IMR-90 (cell line): Measurements from ENCODE around the gene MAGI1. TPM values are rescaled to one million over a fixed set of nuclear protein-coding genes. Genes with fewer than 3 reads are reported as not detected.

Experiments
- ATAC-seq: fragments of 200-7000 bp; cut with Tn5 transposase; 2 replicates; pipeline ENCODE4 v1.9.1; 2020; ENCODE audit warnings: low read depth, mild to moderate bottlenecking, moderate library complexity
- BruUV-seq: library from RNA; stranded (reverse); fragments of 400-500 nt; replicated peaks from 2 replicates; lab custom pipeline; 2021; lab: Mats Ljungman, UMichigan
- CTCF ChIA-PET: fragments of 300-600 bp; formaldehyde crosslinking; extraction: SDS; loops from one replicate; lab custom pipeline; 2021; ENCODE audit warnings: antibody characterized with exemption; lab: Yijun Ruan, JAX
- POLR2A ChIA-PET: fragments of 300-600 bp; sonication (Branson Sonifier 250); formaldehyde crosslinking; loops from one replicate; lab custom pipeline; 2022; ENCODE audit warnings: antibody characterized with exemption; ENCODE audit not compliant: unreplicated experiment; lab: Charles Lee
- DNase-seq: peaks from one replicate; pipeline ENCODE4 v3.0.0; 2013
- H2AFZ ChIP-seq: replicated peaks from 2 replicates; pipeline ENCODE3; 2013; ENCODE audit warnings: low read length, mild to moderate bottlenecking; ENCODE audit not compliant: poor library complexity
- H2AK5ac ChIP-seq: 2 replicates; pipeline ENCODE4 v1.6.1; 2013; ENCODE audit warnings: low read depth, low read length, inconsistent platforms
- H2AK9ac ChIP-seq: replicated peaks from 2 replicates; pipeline ENCODE3; 2013; ENCODE audit warnings: mild to moderate bottlenecking, low read depth, low read length, moderate library complexity; ENCODE audit not compliant: poor library complexity
- H2BK120ac ChIP-seq: 2 replicates; pipeline ENCODE4 v1.6.1; 2013; ENCODE audit warnings: low read depth, low read length, inconsistent platforms
- H2BK15ac ChIP-seq: 3 replicates; pipeline ENCODE4 v1.6.1; 2013; ENCODE audit warnings: low read depth, low read length, inconsistent platforms
- H2BK20ac ChIP-seq: 2 replicates; pipeline ENCODE4 v1.6.1; 2013; ENCODE audit warnings: low read depth, mild to moderate bottlenecking, inconsistent platforms, low read length, moderate library complexity
- H2BK5ac ChIP-seq: 2 replicates; pipeline ENCODE4 v1.6.1; 2013; ENCODE audit warnings: mild to moderate bottlenecking, low read depth, low read length, inconsistent platforms; ENCODE audit not compliant: poor library complexity, severe bottlenecking
- H3K14ac ChIP-seq: replicated peaks from 2 replicates; pipeline ENCODE4 v1.6.1; 2013; ENCODE audit warnings: low read depth, low read length, inconsistent platforms
- H3K18ac ChIP-seq: 2 replicates; pipeline ENCODE4 v1.6.1; 2013; ENCODE audit warnings: low read depth, low read length, control low read depth
- H3K23ac ChIP-seq: 2 replicates; pipeline ENCODE4 v1.6.1; 2013; ENCODE audit warnings: low read depth, low read length, inconsistent platforms
- H3K27ac ChIP-seq: 2 replicates; pipeline ENCODE4 v1.5.1; 2013; ENCODE audit warnings: mild to moderate bottlenecking, control low read depth, low read length; ENCODE audit not compliant: insufficient read depth
- H3K27me3 ChIP-seq: 2 replicates; pipeline ENCODE4 v1.6.1; 2013; ENCODE audit warnings: low read length; ENCODE audit not compliant: control insufficient read depth, insufficient read depth
- H3K36me3 ChIP-seq: 2 replicates; pipeline ENCODE4 v1.6.1; 2013; ENCODE audit warnings: low read length, mixed read lengths; ENCODE audit not compliant: control insufficient read depth, insufficient read depth
- H3K4ac ChIP-seq: 2 replicates; pipeline ENCODE4 v1.6.1; 2013; ENCODE audit warnings: low read depth, low read length, inconsistent platforms
- H3K4me1 ChIP-seq: 2 replicates; pipeline ENCODE4 v1.6.1; 2013; ENCODE audit warnings: low read length, mixed read lengths; ENCODE audit not compliant: control insufficient read depth, insufficient read depth
- H3K4me2 ChIP-seq: 2 replicates; pipeline ENCODE4 v1.6.1; 2013; ENCODE audit warnings: low read depth, mild to moderate bottlenecking, control low read depth, low read length, moderate library complexity
- H3K4me3 ChIP-seq: 2 replicates; pipeline ENCODE4 v1.5.1; 2013; ENCODE audit warnings: low read depth, mild to moderate bottlenecking, control low read depth, low read length, moderate library complexity; ENCODE audit not compliant: insufficient read depth
- H3K56ac ChIP-seq: 2 replicates; pipeline ENCODE4 v1.6.1; 2013; ENCODE audit warnings: low read length, inconsistent platforms; ENCODE audit not compliant: insufficient read depth; ENCODE audit errors: extremely low read depth
- H3K79me1 ChIP-seq, 2 experiments: 2 replicates each; pipeline ENCODE4 v1.6.1; 2013; ENCODE audit warnings: low read length in 2 of 2, inconsistent platforms in 1 of 2, low read depth in 1 of 2
- H3K9ac ChIP-seq: 2 replicates; pipeline ENCODE4 v1.6.1; 2013; ENCODE audit warnings: low read depth, low read length, control low read depth
- H3K9me1 ChIP-seq: 2 replicates; pipeline ENCODE4 v1.6.1; 2013; ENCODE audit warnings: low read length, inconsistent platforms; ENCODE audit not compliant: insufficient read depth
- H3K9me3 ChIP-seq: 2 replicates; pipeline ENCODE4 v1.6.1; 2013; ENCODE audit warnings: low read length; ENCODE audit not compliant: control insufficient read depth, insufficient read depth
- H4K20me1 ChIP-seq: 2 replicates; pipeline ENCODE4 v1.6.1; 2013; ENCODE audit warnings: low read length, inconsistent platforms; ENCODE audit not compliant: insufficient read depth
- H4K5ac ChIP-seq: 2 replicates; pipeline ENCODE4 v1.6.1; 2013; ENCODE audit warnings: mild to moderate bottlenecking, low read depth, low read length, control low read depth
- H4K8ac ChIP-seq, 2 experiments: 2 replicates each; pipeline ENCODE4 v1.6.1; 2013; ENCODE audit warnings: low read depth in 2 of 2, low read length in 2 of 2, control low read depth in 1 of 2, inconsistent platforms in 1 of 2
- H4K91ac ChIP-seq: 2 replicates; pipeline ENCODE4 v1.6.1; 2013; ENCODE audit warnings: low read depth, low read length, inconsistent platforms; ENCODE audit not compliant: insufficient read depth
- BHLHE40 ChIP-seq: fragments of 150-350 bp; IDR thresholded peaks from 2 replicates; pipeline ENCODE4 v1.6.1; 2016; ENCODE audit warnings: mild to moderate bottlenecking, low read depth, low read length
- CEBPB ChIP-seq: IDR thresholded peaks from 2 replicates; pipeline ENCODE4 v1.6.1; 2012; ENCODE audit warnings: low read depth, low read length, improper control_type of control experiment
- CTCF ChIP-seq: conservative IDR thresholded peaks from 2 replicates; pipeline ENCODE4 v1.5.1; 2012; ENCODE audit warnings: mild to moderate bottlenecking, low read depth, low read length, improper control_type of control experiment
- ELK1 ChIP-seq: fragments of 150-350 bp; IDR thresholded peaks from 2 replicates; pipeline ENCODE4 v1.6.1; 2016; ENCODE audit warnings: low read depth, mild to moderate bottlenecking, low read length, moderate library complexity, borderline replicate concordance
- FOS ChIP-seq: fragments of 150-350 bp; IDR thresholded peaks from 2 replicates; pipeline ENCODE4 v1.6.1; 2016; ENCODE audit warnings: low read depth, low read length
- MAFK ChIP-seq: IDR thresholded peaks from 2 replicates; pipeline ENCODE4 v1.6.1; 2012; ENCODE audit warnings: low read depth, low read length, improper control_type of control experiment
- MAZ ChIP-seq: IDR thresholded peaks from 2 replicates; pipeline ENCODE4 v1.6.1; 2012; ENCODE audit warnings: low read depth, mild to moderate bottlenecking, low read length, improper control_type of control experiment, moderate library complexity, borderline replicate concordance
- MXI1 ChIP-seq: IDR thresholded peaks from 2 replicates; pipeline ENCODE4 v1.6.1; 2012; ENCODE audit warnings: low read depth, mild to moderate bottlenecking, low read length, moderate library complexity, borderline replicate concordance
- NFE2L2 ChIP-seq: fragments of 150-350 bp; IDR thresholded peaks from 2 replicates; pipeline ENCODE4 v1.6.1; 2016; ENCODE audit warnings: low read depth, mild to moderate bottlenecking, low read length
- RAD21 ChIP-seq: IDR thresholded peaks from 2 replicates; pipeline ENCODE4 v1.6.1; 2012; ENCODE audit warnings: low read length, improper control_type of control experiment
- RCOR1 ChIP-seq: IDR thresholded peaks from 2 replicates; pipeline ENCODE4 v1.6.1; 2012; ENCODE audit warnings: mild to moderate bottlenecking, low read length, improper control_type of control experiment; ENCODE audit not compliant: insufficient replicate concordance
- RFX5 ChIP-seq: IDR thresholded peaks from 2 replicates; pipeline ENCODE4 v1.8.0; 2012; ENCODE audit warnings: low read depth, mild to moderate bottlenecking, low read length, moderate library complexity
- SMC3 ChIP-seq: fragments of 150-350 bp; IDR thresholded peaks from 2 replicates; pipeline ENCODE4 v1.6.1; 2016; ENCODE audit warnings: low read depth, mild to moderate bottlenecking, antibody characterized with exemption, low read length, moderate library complexity
- USF2 ChIP-seq: fragments of 150-350 bp; IDR thresholded peaks from 2 replicates; pipeline ENCODE4 v1.6.1; 2017; ENCODE audit warnings: mild to moderate bottlenecking, antibody characterized with exemption, low read length, low read depth
- WGBS, 2 experiments: methylation state at CpG; one replicate each; pipeline versions ENCODE4 v1.1.5 to v1.1.7; 2013; ENCODE audit warnings: missing lambda C conversion rate in 2 of 2; ENCODE audit not compliant: insufficient read length in 1 of 2; ENCODE audit errors: extremely low coverage in 2 of 2; 5-methylcytosine and 5-hydroxymethylcytosine counted together
- dilution Hi-C: fragments of 300-500 bp; cut with HindIII; formaldehyde crosslinking; loops from one replicate; pipeline ENCODE4 v1.14.3; 2018; ENCODE audit warnings: low sequenced_read_pairs; ENCODE audit not compliant: unreplicated experiment
- in situ Hi-C: fragments of 300-500 bp; cut with MboI; formaldehyde crosslinking; loops from 3 replicates; pipeline ENCODE4 v1.14.3; 2019; ENCODE audit warnings: low sequenced_read_pairs, inconsistent platforms, mixed read lengths
- intact Hi-C: fragments of 100-400 bp; cut with micrococcal nuclease; formaldehyde crosslinking; loops from 2 replicates; pipeline ENCODE4 v1.10.0; 2022
- polyA plus RNA-seq, 3 experiments: library from polyadenylated mRNA; depleted of rRNA; stranded (reverse); fragments of >200 nt; gene quantifications; 2 replicates each; pipeline ENCODE4 v1.2.3, GENCODE V29; 2012; ENCODE audit warnings: low replicate concordance in 1 of 3
- total RNA-seq: library from RNA; depleted of rRNA; stranded (reverse); fragments of >200 nt; gene quantifications from 2 replicates; pipeline ENCODE4 v1.2.3, GENCODE V29; 2012

Gene MAGI1
- total and polyA plus RNA-seq, 2 of the 4 experiments (the other 2 are of a cell fraction), result 14.5 to 24.2 TPM

- Histone ChIP-seq H3K18ac (no peak overlapping the region), H3K9me1 (0 out of 2 replicates have a peak, but pooled peaks cover 3% of the 10 kb centered on the region), H2BK15ac (no peak overlapping the region), H3K4me2 (no peak overlapping the region), H3K9ac (no peak overlapping the region), H3K27me3 (no peaks in the 10 kb centered on the region), H3K4me3 (no peak overlapping the region), H2AK9ac (no peak overlapping the region), H3K4me1 (peaks cover 6% of the 10 kb centered on the region), H3K14ac (no peak overlapping the region), H3K36me3 (no peaks in the 10 kb centered on the region), H3K23ac (no peak overlapping the region), H3K9me3 (no peaks in the 10 kb centered on the region), H4K8ac (no peak overlapping the region), H3K79me1 (peaks cover 7 to 30% of the 10 kb centered on the region in 2 experiments; a peak in 3 of 4 replicates), H2AFZ (no peak overlapping the region), H4K5ac (no peak overlapping the region), H2BK120ac (no peak overlapping the region), H2AK5ac (no peak overlapping the region), H4K91ac (no peak overlapping the region), H3K27ac (no peak overlapping the region), H4K20me1 (peaks cover 8% of the 10 kb centered on the region; the same call in 1 of the 2 replicates), H3K4ac (no peak overlapping the region), H2BK5ac (no peak overlapping the region), H3K56ac (no peak overlapping the region), H2BK20ac (no peak overlapping the region)
- POLR2A ChIA-PET, result no interaction called here
- dilution Hi-C loops, result no loop called here
- in situ Hi-C loops, result loop anchor here (10.0 to 25.0 kb wide), 2 partner anchors 390 to 1197 kb away; no protein-coding TSS in a partner anchor
- intact Hi-C loops, result loop anchor here (2.0 kb wide), 1 partner anchor 388 kb away; no protein-coding TSS in a partner anchor
- BruUV-seq, result no TSS peak
- ATAC-seq (no peak), DNase-seq (no peak)
- no CpG with 5 or more reads among the region's 3 CpGs for WGBS, 2 experiments
- TF ChIP-seq FOS, result no peak
- TF ChIP-seq MAZ, result no peak
- no peak for TF ChIP-seq MAFK
- no peak for TF ChIP-seq CTCF
- no peak for TF ChIP-seq MXI1
- no peak for TF ChIP-seq BHLHE40
- TF ChIP-seq SMC3, result no peak
- TF ChIP-seq ELK1, result no peak
- TF ChIP-seq RAD21, result no peak
- no peak for TF ChIP-seq CEBPB
- no peak for TF ChIP-seq RFX5
- TF ChIP-seq USF2, result no peak
- no peak for TF ChIP-seq NFE2L2
- no peak for TF ChIP-seq RCOR1
- CTCF ChIA-PET, result interaction anchor here (0.8 kb wide), 1 partner anchor 17 kb away, joined by 3 read pairs; no protein-coding TSS in a partner anchor
Measured at GRCh38 chr3:65734382-65734781, 304.3 kb downstream of the MAGI1 start.
